GM19395 (cell line): ENCODE results near the gene MAMDC4.
"Not testable (repeated sequence)": the region's sequence is repeated elsewhere in the genome, so short reads cannot be mapped to it uniquely, and the experiment has no call there.

Source experiments
- ATAC-seq: cut with Tn5 transposase; IDR thresholded peaks from one replicate; pipeline ENCODE4 v1.9.1; 2021; ENCODE audit warnings: mild to moderate bottlenecking, moderate library complexity; ENCODE audit not compliant: unreplicated experiment

MAMDC4 gene

DNA sequence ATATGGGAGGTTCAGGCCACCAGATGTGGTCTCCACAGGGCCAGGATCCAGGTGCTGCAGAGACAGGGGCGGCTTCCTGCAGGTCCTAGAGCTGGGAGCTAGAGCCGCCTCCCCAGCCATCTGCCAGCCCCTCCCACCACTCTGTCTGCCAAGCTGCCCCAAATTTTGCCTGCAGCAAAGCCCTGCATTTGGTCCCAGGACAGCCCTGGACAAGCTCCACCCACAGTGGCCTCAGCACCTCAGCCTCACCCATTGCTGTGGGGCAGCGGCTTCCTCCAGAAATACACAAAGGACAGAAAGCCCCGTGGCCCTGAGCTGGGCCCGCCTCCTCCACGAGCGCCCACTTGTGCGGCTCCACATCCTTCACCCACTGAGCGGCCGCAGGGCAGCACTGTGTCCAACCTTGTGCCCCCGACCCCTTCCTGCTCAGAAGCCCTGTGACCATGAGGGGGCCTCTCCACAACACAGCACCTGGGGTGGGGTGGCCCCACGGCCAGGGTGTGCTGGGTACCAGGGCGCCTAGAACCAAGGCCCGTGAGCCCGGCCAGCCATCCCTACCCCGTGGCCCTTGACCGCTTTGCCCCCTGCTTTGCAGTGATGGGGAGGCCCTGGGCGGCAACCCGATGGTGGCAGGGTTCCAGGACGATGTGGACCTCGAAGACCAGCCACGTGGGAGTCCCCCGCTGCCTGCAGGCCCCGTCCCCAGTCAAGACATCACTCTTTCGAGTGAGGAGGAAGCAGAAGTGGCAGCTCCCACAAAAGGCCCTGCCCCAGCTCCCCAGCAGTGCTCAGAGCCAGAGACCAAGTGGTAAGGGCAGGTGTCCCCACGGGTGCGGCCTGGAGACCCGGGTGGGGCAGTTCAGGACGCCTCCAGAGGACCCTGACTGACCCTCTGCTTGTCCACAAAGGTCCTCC, 13.6 kb upstream of the MAMDC4 start:
- no peak for ATAC-seq

GRCh38 chr9:136839229-136840139, 12.7 kb upstream of the MAMDC4 start:
- ATAC-seq = no peak

- no peak for ATAC-seq
These were observed 11.8 kb upstream of the MAMDC4 start for GRCh38 chr9:136840140-136840876.

- no peak for ATAC-seq
These were observed 11.1 kb upstream of the MAMDC4 start for GRCh38 chr9:136840877-136841645.

DNA sequence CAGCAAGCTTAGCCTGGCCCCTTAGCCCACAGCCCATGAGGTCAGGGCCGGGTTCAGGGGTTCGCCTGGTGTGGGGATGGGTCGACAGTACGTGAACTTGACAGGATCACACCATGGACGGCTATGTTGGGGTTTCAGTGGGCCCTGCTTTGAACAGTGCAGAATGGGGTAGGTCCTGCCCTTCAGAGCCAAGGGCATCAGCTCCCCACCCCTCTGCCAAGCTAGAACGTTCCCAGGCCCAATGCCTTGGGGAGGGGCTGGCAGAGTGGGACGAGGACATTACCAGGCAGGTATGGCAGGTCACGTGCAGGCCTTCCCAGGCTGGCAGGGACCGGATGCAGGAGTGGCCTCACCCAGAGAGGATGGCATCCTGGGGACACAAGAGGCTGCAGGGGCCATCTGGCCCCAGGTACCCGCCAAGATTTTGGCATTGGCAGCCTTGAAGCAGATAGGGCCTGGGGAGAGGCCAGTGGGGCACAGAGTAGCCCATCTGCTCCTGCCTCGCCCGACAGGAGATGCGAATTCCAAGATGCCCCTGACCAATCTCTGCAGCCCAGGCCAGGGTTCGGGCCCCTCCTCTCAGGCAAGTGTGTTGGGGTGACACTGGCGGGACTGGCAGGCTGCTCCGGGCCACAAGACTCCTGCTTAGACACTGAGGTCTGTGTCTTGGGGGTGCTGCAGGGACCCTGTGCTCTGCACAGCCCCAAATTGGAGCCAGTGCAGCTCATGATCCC, 10.3 kb upstream of the MAMDC4 start:
- ATAC-seq = not testable (repeated sequence)

DNA sequence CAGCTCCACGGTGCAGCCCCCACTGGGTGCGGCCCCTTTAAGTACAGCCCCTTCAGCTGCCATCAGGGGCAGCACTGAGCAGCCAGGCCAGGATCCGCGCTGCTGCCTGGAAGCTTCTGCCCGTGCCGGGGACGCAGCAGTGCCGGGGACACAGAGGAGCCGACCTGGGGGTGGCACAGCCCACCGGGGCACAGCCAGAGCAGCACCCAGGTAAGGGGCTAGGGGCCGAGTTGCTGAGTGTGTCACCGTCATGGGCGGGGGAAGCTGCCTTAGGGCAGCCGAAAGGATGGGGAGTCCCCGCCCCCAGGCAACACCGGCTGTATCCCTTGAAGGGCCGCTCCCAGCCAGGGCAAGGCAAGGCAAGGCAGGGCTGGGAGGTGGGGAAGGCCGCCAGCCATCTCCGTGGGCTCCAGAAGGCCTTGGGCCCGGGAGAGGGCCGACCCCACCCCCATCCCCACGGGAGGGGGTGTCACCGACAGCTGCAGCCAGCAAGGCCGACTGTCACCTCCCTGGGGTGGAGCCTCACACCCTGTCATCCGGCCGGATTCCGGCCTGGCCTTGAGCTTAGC, 9.7 kb upstream of the MAMDC4 start, which contains the start of gene AJM1:
Gene AJM1, plus strand, starts transcription at position 99 of the 569 bp plus-strand sequence. CDS start 1,937 bp downstream, outside the sequence.
- ATAC-seq = peak; percentile 71

DNA sequence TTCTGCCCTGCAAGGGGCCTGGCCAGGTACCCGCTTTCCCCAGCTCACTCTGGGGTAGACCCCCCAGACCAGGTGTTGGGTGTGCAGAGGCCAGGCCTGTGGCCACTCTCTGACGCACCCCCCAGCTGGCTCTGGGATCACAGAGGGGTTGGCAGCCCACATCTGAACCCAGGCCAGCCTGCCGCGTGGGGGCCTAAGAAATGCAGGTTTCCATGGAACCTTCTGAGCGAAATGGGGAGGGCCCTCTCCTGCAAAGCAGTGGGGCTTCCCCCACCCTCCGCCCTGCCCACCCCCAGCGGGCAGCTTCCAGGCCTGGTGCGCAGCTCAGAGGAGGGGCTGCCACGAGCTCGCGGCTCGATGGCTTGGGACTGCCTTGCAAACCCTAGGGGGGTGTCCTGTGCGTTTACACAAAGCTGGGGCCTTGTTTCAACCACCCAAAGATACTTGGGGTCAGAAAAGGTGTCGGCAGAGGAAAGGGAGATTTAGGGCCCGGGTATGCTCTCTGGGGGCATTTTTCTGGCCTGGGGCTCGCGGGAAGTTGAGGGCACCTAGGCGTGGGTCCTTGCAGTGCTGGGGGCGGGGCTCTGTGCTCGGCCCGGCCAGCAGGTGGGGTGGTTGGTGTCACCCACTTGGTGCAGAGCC, 8.9 kb upstream of the MAMDC4 start:
- ATAC-seq = not testable (repeated sequence)

GRCh38 chr9:136843801-136844740, 8.1 kb upstream of the MAMDC4 start:
- ATAC-seq = not testable (repeated sequence)

GRCh38 chr9:136844761-136845464, 7.2 kb upstream of the MAMDC4 start:
- ATAC-seq = no peak

DNA sequence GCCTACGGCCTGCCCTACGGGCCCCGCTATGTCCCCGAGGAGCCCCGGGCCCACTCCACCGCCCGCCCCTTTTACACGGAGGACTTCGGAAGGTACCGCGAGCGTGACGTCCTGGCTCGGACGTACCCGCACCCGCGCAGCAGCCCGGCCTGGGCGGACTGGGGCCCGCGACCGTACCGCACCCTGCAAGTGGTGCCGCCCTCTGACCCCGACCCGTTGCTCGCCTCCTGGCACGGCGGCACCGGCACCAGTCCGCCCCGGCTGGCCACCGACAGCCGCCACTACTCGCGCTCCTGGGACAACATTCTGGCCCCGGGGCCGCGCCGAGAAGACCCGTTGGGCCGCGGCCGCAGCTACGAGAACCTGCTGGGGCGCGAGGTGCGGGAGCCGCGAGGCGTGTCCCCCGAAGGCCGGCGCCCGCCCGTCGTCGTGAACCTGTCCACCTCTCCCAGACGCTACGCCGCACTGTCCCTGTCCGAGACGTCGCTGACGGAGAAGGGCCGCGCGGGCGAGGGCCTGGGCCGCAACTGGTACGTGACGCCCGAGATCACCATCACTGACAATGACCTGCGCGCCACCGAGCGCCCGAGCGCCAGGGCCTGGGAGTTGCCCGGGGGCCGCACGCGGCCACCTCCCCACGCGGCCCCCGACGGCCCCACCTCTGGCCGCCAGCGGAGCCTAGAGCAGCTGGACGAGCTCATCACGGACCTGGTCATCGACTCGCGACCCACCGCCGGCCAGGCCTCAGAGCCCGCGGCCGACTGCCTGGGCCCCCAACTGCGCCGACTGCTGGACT, 6.5 kb upstream of the MAMDC4 start:
- ATAC-seq = no peak

- no peak for ATAC-seq
These were observed 5.6 kb upstream of the MAMDC4 start for GRCh38 chr9:136846376-136847087.

DNA sequence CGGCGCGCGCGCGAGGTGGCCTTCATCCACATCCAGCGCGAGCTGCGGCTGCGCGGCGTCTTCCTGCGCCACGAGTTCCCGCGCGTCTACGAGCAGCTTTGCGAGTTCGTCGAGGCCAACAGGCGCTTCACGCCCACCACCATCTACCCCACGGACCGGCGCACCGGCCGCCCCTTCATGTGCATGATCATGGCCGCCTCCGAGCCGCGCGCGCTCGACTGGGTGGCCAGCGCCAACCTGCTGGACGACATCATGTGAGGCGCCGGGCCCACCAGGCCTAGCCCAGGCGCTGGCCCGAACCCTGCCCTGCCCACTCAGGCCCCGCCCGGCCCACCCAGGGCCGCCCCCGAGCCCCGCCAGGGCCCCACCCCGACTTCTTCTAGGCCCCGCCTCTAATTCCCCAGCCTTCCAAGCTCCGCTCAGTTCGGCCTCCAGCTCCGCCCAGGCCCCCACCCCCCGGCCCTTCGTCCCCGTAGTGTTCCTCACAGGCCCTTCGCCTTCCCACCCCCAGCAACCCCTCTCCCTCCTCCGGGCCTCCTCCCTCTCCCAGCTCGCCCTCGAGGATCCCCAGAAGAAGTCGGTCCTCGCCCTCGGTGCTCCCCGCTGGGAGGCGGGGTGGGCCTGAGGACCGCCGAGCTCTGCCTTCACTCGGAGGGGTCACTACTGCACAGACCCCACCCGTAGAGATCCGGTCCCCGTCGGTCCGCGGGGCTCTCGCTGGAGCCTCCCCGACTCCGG, 4.9 kb upstream of the MAMDC4 start:
- no peak for ATAC-seq

GRCh38 chr9:136847826-136848392, 4.2 kb upstream of the MAMDC4 start:
- no peak for ATAC-seq

- no peak for ATAC-seq
These were observed 3.6 kb upstream of the MAMDC4 start for GRCh38 chr9:136848393-136849037.
